ENCODE measurements around the gene SLC22A8. TPM values are rescaled to one million over a fixed set of nuclear protein-coding genes. Genes with fewer than 3 reads are reported as not detected.

Gene SLC22A8
- total and polyA plus RNA-seq, 2 experiments from 2014 or later: not detected

DNA sequence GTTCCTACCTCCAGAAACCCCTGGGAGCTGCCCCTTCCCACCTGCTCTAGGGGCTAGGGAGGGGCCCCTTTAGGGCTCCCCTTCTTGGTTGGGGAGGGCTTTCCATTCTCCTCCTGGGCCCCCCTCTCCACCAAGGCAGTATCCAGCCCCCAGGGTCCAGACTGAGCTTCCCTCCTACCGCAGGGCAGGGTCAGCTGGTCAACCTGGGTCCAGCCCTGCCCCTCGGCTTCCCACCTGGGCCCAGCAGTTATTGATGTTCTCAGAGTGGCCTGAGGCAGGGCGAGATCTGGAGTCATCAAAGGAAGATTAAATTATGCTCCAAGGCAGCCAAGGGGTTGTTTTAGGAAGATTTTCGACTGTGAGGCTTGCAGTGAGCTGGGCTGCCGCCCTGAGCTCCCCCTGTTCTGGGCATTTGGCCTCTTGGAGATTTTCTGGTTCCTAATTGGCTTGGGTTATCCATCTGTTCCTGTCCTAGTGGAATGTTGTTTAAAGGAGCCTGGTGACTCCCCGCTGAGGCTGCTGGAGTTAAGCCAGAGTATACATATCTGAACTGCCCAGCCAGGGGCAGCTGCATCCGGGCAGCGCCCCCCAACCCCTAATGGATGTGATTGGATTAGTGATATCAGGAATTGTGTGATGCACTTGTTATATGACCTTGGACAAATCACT, 1.8 kb upstream of the SLC22A8 start:
- DNase-seq (ENCODE audit: low spot score): no peak

More for the DNA sequence above, 1.8 kb upstream of the SLC22A8 start:
- H3K27me3 Mint-ChIP-seq (ENCODE audit: insufficient read depth, low read depth, poor library complexity): peaks cover 5% of the 10 kb centered on the region
- Histone ChIP-seq H3K4me2 (no peak overlapping the region), H3K4me3 (no peak overlapping the region), H3K79me2 (replicated peaks; ENCODE audit: insufficient read depth) (no peaks in the 10 kb centered on the region), H2AFZ (no peak overlapping the region), H3F3A (replicated peaks; ENCODE audit: low read depth) (no peaks in the 10 kb centered on the region), H3K36me3 (ENCODE audit: insufficient read depth) (no peaks in the 10 kb centered on the region), H3K27ac (ENCODE audit: low read depth) (no peak overlapping the region), H3K27me3 (ENCODE audit: insufficient read depth) (no peaks in the 10 kb centered on the region), H4K20me1 (replicated peaks; ENCODE audit: insufficient read depth) (no peaks in the 10 kb centered on the region), H3K9me2 (ENCODE audit: insufficient read depth) (no peaks in the 10 kb centered on the region), H3K4me1 (ENCODE audit: insufficient read depth) (peaks cover 5% of the 10 kb centered on the region; the same call in 1 of the 2 replicates)
- no peaks in the 10 kb centered on the region for H3K9me3 Mint-ChIP-seq
- TF ChIP-seq, protein P1, sequence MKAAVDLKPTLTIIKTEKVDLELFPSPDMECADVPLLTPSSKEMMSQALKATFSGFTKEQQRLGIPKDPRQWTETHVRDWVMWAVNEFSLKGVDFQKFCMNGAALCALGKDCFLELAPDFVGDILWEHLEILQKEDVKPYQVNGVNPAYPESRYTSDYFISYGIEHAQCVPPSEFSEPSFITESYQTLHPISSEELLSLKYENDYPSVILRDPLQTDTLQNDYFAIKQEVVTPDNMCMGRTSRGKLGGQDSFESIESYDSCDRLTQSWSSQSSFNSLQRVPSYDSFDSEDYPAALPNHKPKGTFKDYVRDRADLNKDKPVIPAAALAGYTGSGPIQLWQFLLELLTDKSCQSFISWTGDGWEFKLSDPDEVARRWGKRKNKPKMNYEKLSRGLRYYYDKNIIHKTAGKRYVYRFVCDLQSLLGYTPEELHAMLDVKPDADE (IDR thresholded peaks at IDR 0.05): no peak
- no peak for TF ChIP-seq ZNF114 (CRISPR knock-in tag; IDR thresholded peaks at IDR 0.05)
- TF ChIP-seq, protein P2, sequence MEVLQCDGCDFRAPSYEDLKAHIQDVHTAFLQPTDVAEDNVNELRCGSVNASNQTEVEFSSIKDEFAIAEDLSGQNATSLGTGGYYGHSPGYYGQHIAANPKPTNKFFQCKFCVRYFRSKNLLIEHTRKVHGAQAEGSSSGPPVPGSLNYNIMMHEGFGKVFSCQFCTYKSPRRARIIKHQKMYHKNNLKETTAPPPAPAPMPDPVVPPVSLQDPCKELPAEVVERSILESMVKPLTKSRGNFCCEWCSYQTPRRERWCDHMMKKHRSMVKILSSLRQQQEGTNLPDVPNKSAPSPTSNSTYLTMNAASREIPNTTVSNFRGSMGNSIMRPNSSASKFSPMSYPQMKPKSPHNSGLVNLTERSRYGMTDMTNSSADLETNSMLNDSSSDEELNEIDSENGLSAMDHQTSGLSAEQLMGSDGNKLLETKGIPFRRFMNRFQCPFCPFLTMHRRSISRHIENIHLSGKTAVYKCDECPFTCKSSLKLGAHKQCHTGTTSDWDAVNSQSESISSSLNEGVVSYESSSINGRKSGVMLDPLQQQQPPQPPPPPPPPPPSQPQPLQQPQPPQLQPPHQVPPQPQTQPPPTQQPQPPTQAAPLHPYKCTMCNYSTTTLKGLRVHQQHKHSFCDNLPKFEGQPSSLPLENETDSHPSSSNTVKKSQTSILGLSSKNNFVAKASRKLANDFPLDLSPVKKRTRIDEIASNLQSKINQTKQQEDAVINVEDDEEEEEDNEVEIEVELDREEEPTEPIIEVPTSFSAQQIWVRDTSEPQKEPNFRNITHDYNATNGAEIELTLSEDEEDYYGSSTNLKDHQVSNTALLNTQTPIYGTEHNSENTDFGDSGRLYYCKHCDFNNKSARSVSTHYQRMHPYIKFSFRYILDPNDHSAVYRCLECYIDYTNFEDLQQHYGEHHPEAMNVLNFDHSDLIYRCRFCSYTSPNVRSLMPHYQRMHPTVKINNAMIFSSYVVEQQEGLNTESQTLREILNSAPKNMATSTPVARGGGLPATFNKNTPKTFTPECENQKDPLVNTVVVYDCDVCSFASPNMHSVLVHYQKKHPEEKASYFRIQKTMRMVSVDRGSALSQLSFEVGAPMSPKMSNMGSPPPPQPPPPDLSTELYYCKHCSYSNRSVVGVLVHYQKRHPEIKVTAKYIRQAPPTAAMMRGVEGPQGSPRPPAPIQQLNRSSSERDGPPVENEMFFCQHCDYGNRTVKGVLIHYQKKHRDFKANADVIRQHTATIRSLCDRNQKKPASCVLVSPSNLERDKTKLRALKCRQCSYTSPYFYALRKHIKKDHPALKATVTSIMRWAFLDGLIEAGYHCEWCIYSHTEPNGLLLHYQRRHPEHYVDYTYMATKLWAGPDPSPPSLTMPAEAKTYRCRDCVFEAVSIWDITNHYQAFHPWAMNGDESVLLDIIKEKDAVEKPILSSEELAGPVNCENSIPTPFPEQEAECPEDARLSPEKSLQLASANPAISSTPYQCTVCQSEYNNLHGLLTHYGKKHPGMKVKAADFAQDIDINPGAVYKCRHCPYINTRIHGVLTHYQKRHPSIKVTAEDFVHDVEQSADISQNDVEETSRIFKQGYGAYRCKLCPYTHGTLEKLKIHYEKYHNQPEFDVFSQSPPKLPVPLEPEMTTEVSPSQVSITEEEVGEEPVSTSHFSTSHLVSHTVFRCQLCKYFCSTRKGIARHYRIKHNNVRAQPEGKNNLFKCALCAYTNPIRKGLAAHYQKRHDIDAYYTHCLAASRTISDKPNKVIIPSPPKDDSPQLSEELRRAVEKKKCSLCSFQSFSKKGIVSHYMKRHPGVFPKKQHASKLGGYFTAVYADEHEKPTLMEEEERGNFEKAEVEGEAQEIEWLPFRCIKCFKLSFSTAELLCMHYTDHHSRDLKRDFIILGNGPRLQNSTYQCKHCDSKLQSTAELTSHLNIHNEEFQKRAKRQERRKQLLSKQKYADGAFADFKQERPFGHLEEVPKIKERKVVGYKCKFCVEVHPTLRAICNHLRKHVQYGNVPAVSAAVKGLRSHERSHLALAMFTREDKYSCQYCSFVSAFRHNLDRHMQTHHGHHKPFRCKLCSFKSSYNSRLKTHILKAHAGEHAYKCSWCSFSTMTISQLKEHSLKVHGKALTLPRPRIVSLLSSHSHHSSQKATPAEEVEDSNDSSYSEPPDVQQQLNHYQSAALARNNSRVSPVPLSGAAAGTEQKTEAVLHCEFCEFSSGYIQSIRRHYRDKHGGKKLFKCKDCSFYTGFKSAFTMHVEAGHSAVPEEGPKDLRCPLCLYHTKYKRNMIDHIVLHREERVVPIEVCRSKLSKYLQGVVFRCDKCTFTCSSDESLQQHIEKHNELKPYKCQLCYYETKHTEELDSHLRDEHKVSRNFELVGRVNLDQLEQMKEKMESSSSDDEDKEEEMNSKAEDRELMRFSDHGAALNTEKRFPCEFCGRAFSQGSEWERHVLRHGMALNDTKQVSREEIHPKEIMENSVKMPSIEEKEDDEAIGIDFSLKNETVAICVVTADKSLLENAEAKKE (CRISPR knock-in tag; IDR thresholded peaks at IDR 0.05): no peak
- TF ChIP-seq STAT1 (IDR thresholded peaks at IDR 0.05; ENCODE audit: unreplicated experiment): no peak
- no peak for TF ChIP-seq CREB1 (CRISPR knock-in tag; IDR thresholded peaks at IDR 0.05; ENCODE audit: low read depth)
- TF ChIP-seq, protein P3, sequence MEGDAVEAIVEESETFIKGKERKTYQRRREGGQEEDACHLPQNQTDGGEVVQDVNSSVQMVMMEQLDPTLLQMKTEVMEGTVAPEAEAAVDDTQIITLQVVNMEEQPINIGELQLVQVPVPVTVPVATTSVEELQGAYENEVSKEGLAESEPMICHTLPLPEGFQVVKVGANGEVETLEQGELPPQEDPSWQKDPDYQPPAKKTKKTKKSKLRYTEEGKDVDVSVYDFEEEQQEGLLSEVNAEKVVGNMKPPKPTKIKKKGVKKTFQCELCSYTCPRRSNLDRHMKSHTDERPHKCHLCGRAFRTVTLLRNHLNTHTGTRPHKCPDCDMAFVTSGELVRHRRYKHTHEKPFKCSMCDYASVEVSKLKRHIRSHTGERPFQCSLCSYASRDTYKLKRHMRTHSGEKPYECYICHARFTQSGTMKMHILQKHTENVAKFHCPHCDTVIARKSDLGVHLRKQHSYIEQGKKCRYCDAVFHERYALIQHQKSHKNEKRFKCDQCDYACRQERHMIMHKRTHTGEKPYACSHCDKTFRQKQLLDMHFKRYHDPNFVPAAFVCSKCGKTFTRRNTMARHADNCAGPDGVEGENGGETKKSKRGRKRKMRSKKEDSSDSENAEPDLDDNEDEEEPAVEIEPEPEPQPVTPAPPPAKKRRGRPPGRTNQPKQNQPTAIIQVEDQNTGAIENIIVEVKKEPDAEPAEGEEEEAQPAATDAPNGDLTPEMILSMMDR (conservative IDR thresholded peaks at IDR 0.05; ENCODE audit: low read depth in 2 of 2): no peak
- H3K4me3 Mint-ChIP-seq: no peak overlapping the region
- H3K27ac Mint-ChIP-seq: no peak overlapping the region
- H3K36me3 Mint-ChIP-seq (ENCODE audit: low read depth): no peaks in the 10 kb centered on the region
- H3K4me1 Mint-ChIP-seq: peaks cover 22% of the 10 kb centered on the region
- no peak for ATAC-seq

All from GM23338 (cell line).